Skeletal muscle satellite cell (primary cell): ENCODE measurements around the gene PTPRG. TPM values are rescaled to one million over a fixed set of nuclear protein-coding genes. Genes with fewer than 3 reads are reported as not detected.
A peak's percentile ranks its signal among the peaks of the same experiment; 100 is the strongest.

Experiments used
- H3K27me3 ChIP-seq: 2 replicates; pipeline ENCODE4 v1.7.0; 2013; ENCODE audit warnings: low read length; ENCODE audit not compliant: control insufficient read depth, insufficient read depth
- H3K36me3 ChIP-seq: 2 replicates; pipeline ENCODE4 v1.7.0; 2013; ENCODE audit warnings: mild to moderate bottlenecking, control low read depth, low read length; ENCODE audit not compliant: insufficient read depth
- H3K4me1 ChIP-seq: 2 replicates; pipeline ENCODE4 v1.7.0; 2013; ENCODE audit warnings: low read length; ENCODE audit not compliant: control insufficient read depth, insufficient read depth
- H3K4me2 ChIP-seq: 2 replicates; pipeline ENCODE4 v1.7.0; 2013; ENCODE audit warnings: mild to moderate bottlenecking, low read length
- H3K4me3 ChIP-seq: 2 replicates; pipeline ENCODE4 v1.7.0; 2013; ENCODE audit warnings: low read length
- H3K9ac ChIP-seq: 2 replicates; pipeline ENCODE4 v1.7.0; 2013; ENCODE audit warnings: mild to moderate bottlenecking, low read depth, low read length, moderate library complexity
- H3K9me3 ChIP-seq: replicated peaks from 2 replicates; pipeline ENCODE4 v1.7.0; 2013; ENCODE audit warnings: mild to moderate bottlenecking, control low read depth, low read length
- small RNA-seq: library from RNA; depleted of rRNA; stranded (forward); fragments of <200 nt; gene quantifications from one replicate; pipeline ENCODE3, GENCODE V24; 2012

PTPRG gene

DNA sequence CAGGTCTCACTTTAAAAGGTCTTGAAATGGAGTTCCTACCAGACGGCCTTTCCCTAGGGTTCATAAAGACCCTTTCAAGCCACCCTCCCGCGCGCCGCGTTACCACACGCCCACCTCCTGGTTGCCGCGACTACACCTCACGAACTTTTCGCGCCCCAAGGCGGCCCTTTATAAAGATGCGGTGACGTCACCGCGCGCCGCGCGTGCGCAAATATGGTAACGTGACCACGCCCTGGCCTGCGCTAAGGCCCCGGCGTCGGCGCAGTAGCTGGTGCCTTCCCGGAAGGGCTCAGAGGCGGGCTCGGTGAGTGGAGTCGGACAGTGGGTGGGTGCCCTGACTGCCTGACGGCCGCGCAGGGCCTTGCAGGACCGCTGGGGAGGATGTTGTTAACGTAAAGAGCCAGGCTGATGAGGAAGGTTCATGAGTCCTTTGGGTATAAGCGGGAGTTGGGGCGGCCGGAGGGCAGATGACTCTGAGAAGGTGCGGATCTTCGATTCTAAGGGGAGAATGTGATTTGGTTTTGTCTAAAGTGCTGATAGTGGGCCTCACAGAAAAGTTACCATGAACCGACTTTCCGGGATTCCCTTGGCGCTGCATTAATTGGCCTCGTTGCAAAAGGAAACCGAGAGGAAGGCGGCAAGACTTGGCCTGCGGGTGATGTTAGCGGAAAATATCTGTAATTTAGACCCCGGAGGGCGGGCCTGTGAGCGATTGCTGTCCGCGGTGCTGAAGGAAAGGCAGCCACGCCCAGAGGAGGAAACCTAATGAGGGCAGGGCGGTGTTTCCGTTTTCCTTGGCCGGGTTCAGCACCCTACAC, 757.6 kb downstream of the PTPRG start:
- H3K4me3 ChIP-seq: peak overlapping the region; percentile 76
- H3K4me1 ChIP-seq: peaks cover 3% of the 10 kb centered on the region
- H3K9me3 ChIP-seq: no peaks in the 10 kb centered on the region
- H3K4me2 ChIP-seq: peak overlapping the region; percentile 81
- H3K9ac ChIP-seq: peak overlapping the region; percentile 63
- H3K27me3 ChIP-seq: no peaks in the 10 kb centered on the region
- H3K36me3 ChIP-seq: peaks cover 4% of the 10 kb centered on the region

DNA sequence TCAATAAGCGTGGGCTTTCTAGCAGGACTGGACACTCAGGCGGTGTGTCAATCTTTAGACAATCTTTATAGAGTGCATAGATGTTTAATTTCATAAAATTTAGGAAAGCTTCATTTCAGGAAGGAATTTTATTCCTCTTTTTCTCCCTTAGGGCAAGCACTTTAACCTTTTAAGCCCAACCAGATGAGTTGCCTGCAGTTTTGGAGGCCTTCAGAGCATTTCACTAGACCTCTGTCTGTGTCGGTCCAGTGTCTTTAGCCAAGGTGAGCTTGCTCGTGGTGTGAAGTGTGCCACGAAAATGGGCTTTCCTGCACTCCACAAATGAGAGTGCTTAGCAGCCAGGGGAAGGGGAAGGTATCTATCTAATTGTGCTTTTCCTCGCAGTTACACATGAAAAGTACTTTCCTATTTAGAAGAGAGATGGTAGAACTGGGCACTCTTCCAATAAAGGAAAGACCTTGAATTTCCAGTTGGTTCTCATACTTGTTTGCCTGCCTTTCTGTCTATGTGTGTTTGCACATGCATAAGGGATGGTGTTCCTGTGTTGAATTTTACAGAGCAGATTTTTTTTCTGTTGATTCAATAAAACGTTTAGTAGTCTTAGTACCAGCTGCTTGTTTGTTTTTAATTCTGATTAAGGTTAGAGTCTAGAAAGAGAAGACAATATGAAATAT, 758.3 kb downstream of the PTPRG start:
- Histone ChIP-seq H3K9ac (no peak overlapping the region), H3K4me3 (peak overlapping the region; percentile 76)

DNA sequence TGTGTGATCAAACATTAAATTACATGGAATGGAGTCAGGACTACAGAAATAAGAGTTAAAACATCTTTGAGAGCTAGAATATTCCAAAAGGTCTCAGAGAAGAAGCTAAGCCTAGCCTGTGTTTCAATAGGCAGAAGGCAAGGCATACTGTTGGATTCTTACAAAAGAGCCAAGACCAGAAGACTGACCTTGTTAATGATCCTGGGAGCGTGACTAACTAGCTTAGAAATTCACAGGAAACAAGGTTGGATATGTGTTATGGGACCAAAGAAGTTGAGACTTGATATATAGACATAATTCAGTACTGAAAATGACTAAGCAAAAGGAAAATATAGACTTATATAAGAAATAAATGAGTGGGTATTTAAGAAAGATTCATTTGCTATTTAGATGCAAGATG, 761.9 kb downstream of the PTPRG start:
- no peaks in the 10 kb centered on the region for H3K9me3 ChIP-seq
- peaks cover 2% of the 10 kb centered on the region for H3K4me1 ChIP-seq
- H3K4me3 ChIP-seq: no peak overlapping the region
- peaks cover 4% of the 10 kb centered on the region for H3K36me3 ChIP-seq
- H3K27me3 ChIP-seq: no peaks in the 10 kb centered on the region
- H3K4me2 ChIP-seq: no peak overlapping the region
- H3K9ac ChIP-seq: no peak overlapping the region

More for the DNA sequence above, 758.3 kb downstream of the PTPRG start:
- Histone ChIP-seq H3K27me3 (no peaks in the 10 kb centered on the region), H3K4me2 (peak overlapping the region; percentile 81), H3K36me3 (peaks cover 4% of the 10 kb centered on the region), H3K9me3 (no peaks in the 10 kb centered on the region), H3K4me1 (peaks cover 3% of the 10 kb centered on the region)

DNA sequence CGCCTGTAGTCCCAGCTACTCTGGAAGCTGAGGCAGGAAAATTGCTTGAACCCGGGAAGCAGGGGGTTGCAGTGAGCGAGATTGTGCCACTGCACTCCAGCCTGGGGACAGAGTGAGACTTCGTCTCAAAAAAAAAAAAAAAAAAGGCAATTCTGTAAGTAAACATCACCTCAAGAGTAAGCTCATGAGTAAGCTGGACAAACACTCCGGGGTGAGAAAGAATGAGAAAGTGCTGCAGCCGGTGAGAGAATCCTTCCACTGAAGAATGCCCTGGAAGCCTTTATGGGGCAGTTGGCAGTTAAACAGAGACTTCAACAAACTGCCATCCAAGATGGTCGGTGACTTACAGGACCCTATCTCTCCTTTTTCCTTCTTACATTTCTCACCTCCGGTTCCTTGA, 764.5 kb downstream of the PTPRG start:
- Histone ChIP-seq H3K36me3 (peaks cover 4% of the 10 kb centered on the region), H3K4me3 (no peak overlapping the region), H3K27me3 (no peaks in the 10 kb centered on the region), H3K9me3 (no peaks in the 10 kb centered on the region), H3K4me1 (no peaks in the 10 kb centered on the region), H3K4me2 (no peak overlapping the region), H3K9ac (no peak overlapping the region)

DNA sequence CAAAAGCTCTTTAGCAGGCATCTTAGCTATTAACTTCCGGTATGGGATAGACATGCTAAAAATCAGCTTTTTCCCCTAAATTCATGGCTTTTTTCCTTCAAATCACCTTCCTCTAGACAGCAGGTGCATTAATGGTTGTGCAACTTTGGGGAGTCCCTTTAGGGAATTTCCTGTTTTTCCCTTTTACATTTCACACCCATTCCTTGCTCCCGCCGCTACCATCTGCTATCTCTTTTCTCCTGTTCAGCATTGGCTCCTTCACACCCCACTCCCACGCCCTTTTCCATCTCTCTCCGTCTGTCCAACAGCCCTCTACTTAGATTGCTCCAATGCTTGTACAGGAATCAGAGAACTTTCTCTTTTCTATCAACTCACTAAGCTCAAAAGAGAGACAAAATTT, 768.6 kb downstream of the PTPRG start:
- Histone ChIP-seq H3K4me2 (no peak overlapping the region), H3K36me3 (peaks cover 2% of the 10 kb centered on the region), H3K9ac (no peak overlapping the region), H3K27me3 (no peaks in the 10 kb centered on the region), H3K4me3 (no peak overlapping the region), H3K4me1 (no peaks in the 10 kb centered on the region), H3K9me3 (no peaks in the 10 kb centered on the region)

DNA sequence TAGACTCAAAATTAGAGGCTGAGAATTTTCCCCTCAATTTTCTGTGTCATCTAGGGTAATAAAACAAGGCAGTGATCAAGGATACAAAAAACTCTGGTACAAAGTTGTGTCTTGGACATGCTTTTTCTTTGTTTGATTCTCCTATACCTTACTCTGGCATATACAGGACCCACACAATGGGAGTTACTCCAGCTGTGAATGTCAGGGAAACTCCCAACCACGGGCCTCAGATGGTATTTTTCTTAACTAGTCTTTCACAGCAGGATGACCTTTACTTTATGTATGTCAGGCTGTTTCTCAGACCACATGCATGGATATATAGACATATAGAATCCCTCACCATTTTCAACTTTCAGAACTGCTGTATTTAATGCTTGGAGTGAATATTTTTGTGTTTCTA, 770.6 kb downstream of the PTPRG start:
- H3K4me3 ChIP-seq: no peak overlapping the region
- peaks cover 2% of the 10 kb centered on the region for H3K36me3 ChIP-seq
- H3K4me1 ChIP-seq: no peaks in the 10 kb centered on the region
- no peaks in the 10 kb centered on the region for H3K9me3 ChIP-seq
- no peaks in the 10 kb centered on the region for H3K27me3 ChIP-seq
- no peak overlapping the region for H3K4me2 ChIP-seq
- H3K9ac ChIP-seq: no peak overlapping the region

DNA sequence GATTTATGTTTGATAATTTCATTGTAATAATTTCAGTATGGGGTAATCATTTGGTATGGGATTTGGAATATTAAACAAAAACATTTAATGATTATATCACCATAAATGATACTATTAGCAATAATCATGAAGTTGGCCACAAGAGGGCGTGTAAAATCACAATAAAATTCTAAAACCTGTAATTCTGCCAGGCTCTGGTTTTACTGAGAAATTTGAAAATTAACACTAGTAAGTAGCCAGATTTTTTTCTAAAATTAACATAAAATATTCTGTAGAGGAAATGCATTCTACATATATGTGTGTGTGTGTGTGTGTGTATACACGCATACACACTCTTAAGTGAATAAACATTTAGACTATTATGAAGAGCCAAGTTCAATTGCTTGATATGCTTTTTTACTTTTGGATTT, 771.5 kb downstream of the PTPRG start:
- H3K9ac ChIP-seq: no peak overlapping the region
- H3K36me3 ChIP-seq: peaks cover 2% of the 10 kb centered on the region
- no peaks in the 10 kb centered on the region for H3K4me1 ChIP-seq
- H3K27me3 ChIP-seq: no peaks in the 10 kb centered on the region
- no peak overlapping the region for H3K4me2 ChIP-seq
- no peaks in the 10 kb centered on the region for H3K9me3 ChIP-seq
- no peak overlapping the region for H3K4me3 ChIP-seq

DNA sequence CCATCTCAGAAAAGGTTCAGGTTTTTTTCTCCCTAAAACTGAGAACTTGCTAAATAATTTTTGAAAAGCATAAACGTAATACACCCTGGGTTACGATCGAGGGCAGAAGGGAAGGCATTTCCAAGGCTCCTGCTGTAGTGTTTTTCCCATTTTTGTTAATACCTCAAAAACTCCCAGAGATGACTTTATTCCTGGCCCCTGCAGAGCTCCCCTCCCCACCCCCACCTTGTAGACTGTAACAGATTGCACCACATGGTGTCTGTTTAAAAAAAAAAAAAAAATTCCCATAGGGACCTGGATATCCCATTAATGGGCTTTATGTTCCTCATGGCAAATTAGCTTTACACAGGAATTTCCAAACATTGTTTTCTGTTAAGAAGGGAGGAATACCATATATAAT, 773.8 kb downstream of the PTPRG start:
- Histone ChIP-seq H3K27me3 (no peaks in the 10 kb centered on the region), H3K4me1 (no peaks in the 10 kb centered on the region), H3K9ac (no peak overlapping the region), H3K36me3 (peaks cover 2% of the 10 kb centered on the region), H3K9me3 (no peaks in the 10 kb centered on the region), H3K4me2 (no peak overlapping the region), H3K4me3 (no peak overlapping the region)

DNA sequence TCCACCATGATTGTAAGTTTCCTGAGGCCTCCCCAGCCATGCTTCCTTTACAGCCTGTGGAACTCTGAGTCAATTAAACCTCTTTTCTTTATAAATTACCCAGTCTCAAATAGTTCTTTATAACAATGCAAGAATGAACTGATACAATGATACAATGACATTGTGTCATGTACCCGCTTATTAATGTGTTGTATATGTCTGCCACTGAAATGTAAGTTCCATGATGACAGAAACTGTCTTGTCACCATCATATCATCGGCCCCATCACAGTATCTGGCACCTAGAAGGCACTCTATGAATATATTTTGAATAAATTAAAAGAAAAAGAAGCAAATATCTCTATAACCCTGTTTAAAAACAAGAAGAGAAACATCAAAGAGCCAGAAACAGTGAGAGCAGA, 782.4 kb downstream of the PTPRG start:
- H3K4me1 ChIP-seq: no peaks in the 10 kb centered on the region
- no peaks in the 10 kb centered on the region for H3K36me3 ChIP-seq
- no peak overlapping the region for H3K4me3 ChIP-seq
- H3K9me3 ChIP-seq: no peaks in the 10 kb centered on the region
- H3K9ac ChIP-seq: no peak overlapping the region
- H3K27me3 ChIP-seq: no peaks in the 10 kb centered on the region
- H3K4me2 ChIP-seq: no peak overlapping the region

Small RNA genes within 50 kb of the gene (small RNA-seq; reads per million reads assigned to genes)
- not detected for gene RF00019
- gene RNU2-10P: not detected
